ENCODE measurements around the gene C4orf50.
A peak's percentile ranks its signal among the peaks of the same experiment; 100 is the strongest.

The C4orf50 gene

DNA sequence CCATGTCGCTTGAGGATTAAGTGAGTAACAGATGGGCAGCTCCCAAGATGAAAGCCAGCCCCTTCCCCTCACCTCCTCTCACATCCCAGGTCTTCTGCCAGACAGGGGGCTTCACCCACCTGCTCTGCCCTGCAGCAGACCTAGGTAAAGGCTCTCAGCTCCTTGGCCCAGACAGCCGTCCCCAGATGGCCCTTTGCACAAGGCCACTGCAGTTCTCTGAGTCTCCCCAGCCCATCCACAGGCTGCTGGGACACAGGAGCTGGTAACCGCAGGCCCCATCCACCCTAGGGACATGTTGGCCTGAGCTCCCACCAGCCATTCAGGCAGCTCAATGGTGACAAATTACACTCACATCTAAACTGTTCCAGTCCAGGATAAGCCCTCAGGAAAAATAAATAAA, 15.3 kb downstream of the C4orf50 start:
- no peak for DNase-seq (ENCODE audit: extremely low read depth, low read depth)
- TF ChIP-seq, protein P1, sequence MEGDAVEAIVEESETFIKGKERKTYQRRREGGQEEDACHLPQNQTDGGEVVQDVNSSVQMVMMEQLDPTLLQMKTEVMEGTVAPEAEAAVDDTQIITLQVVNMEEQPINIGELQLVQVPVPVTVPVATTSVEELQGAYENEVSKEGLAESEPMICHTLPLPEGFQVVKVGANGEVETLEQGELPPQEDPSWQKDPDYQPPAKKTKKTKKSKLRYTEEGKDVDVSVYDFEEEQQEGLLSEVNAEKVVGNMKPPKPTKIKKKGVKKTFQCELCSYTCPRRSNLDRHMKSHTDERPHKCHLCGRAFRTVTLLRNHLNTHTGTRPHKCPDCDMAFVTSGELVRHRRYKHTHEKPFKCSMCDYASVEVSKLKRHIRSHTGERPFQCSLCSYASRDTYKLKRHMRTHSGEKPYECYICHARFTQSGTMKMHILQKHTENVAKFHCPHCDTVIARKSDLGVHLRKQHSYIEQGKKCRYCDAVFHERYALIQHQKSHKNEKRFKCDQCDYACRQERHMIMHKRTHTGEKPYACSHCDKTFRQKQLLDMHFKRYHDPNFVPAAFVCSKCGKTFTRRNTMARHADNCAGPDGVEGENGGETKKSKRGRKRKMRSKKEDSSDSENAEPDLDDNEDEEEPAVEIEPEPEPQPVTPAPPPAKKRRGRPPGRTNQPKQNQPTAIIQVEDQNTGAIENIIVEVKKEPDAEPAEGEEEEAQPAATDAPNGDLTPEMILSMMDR (IDR thresholded peaks at IDR 0.05; ENCODE audit: low read depth, low read length, missing control alignments), result no peak
- H3K4me3 ChIP-seq (replicated peaks; ENCODE audit: low read depth, low read length), result no peak overlapping the region

DNA sequence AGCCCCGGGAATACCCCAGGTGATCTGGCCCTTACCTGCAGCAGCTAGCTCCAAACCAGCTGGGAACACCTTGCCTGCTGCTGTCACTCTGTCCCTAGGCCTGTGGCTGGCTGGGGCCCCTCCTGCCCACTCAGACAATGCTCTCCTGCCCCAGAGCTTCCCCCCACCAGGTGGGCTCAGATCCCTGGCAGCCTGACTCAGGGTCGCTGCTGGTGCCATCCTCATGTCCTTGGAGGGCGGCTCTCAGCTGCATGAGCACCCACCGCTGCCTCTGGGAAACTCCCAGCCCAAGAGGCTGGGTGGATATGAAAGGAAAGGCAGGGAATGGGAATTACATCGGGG, 15.8 kb downstream of the C4orf50 start:
- no peak overlapping the region for H3K4me3 ChIP-seq (replicated peaks; ENCODE audit: low read depth, low read length)
- no peak for DNase-seq (ENCODE audit: extremely low read depth, low read depth)
- TF ChIP-seq, protein P1 (IDR thresholded peaks at IDR 0.05; ENCODE audit: low read depth, low read length, missing control alignments), result no peak

DNA sequence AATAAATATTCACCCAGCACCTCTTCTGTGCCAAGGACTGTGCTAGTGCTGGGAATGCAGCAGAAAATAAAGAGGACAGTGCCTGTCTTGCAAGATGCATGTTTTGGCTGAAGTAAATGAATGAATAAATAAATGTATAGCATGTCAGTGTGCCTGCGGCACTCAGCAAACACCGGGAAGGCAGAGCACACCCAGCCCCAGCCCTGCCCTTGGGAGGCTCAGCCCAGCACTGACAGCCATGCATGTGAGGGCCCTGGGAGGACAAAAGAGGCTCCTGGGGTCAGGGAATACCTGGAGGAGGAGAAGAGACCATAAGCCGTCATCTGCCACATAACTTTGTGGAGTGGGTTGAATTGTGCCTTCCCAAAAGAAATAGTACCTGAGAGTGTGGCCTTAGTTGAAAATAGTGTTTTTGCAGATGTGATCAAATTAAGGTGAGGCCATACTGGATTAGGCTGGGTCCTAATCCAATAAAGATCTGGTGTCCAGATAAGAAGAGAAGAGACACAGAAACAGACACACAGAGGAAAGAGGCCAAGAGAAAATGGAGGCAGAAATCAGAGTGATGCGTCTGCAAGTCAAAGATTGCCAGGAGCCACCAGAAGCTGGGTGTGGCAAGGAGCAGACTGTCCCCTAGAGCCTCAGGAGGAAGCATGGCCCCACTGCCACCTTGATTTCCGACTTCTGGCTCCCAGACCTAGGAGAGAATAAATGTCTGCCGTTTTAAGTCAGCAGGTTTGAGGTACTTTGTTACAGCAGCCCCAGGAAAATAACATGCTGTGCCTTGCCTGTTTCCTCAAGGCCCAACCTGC, 16.3 kb downstream of the C4orf50 start:
- no peak overlapping the region for H3K4me3 ChIP-seq (replicated peaks; ENCODE audit: low read depth, low read length)
- TF ChIP-seq, protein P1 (IDR thresholded peaks at IDR 0.05; ENCODE audit: low read depth, low read length, missing control alignments), result no peak
- DNase-seq (ENCODE audit: extremely low read depth, low read depth), result no peak

DNA sequence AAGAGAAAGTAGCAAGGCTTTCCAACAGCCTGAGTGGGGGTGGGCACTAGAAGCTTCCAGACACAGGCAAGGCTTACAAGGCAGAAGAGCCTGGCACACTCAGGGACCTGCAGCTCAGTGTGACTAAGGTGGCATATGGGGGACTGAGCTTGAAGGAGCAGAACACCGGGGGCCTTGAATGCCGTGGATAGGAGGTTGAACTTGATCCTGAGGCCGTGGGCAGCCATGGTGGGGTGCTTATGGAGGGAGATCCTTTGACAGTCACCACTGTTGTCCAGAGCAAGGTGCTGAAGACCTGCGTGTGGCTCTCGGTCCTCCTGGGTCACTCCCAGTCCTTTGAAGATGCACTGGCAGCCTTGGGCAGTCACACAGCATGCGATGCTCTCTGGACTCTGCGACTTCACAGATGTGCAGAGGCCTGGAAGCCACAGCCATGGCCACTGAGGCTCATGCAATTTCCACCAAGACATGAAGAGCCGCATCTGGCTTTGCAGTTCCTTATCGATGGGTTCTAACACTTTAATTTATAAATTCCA, 18.3 kb downstream of the C4orf50 start:
- no peak for DNase-seq (ENCODE audit: extremely low read depth, low read depth)
- H3K4me3 ChIP-seq (replicated peaks; ENCODE audit: low read depth, low read length), result no peak overlapping the region
- TF ChIP-seq, protein P1 (IDR thresholded peaks at IDR 0.05; ENCODE audit: low read depth, low read length, missing control alignments), result no peak

DNA sequence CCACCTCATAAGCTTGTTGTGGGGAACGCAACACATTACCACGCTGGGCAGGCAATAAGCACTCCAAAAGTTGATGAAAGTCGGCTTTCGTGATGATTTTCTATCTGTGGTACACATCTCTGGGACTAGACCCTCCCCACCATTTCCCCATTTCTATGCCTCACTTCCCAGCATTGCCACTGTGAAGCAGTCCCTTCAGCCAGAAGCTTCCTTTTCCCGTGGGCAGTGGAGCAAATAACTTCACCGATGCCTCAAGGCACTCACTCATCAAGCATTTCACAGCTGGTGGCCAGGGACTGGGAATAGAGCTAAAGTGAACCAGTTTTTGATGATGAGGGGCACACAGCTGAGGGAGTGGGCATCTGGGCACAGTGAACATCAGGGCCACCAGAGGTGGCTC, 18.9 kb downstream of the C4orf50 start:
- H3K4me3 ChIP-seq (replicated peaks; ENCODE audit: low read depth, low read length), result no peak overlapping the region
- no peak for DNase-seq (ENCODE audit: extremely low read depth, low read depth)
- TF ChIP-seq, protein P1 (IDR thresholded peaks at IDR 0.05; ENCODE audit: low read depth, low read length, missing control alignments), result no peak

DNA sequence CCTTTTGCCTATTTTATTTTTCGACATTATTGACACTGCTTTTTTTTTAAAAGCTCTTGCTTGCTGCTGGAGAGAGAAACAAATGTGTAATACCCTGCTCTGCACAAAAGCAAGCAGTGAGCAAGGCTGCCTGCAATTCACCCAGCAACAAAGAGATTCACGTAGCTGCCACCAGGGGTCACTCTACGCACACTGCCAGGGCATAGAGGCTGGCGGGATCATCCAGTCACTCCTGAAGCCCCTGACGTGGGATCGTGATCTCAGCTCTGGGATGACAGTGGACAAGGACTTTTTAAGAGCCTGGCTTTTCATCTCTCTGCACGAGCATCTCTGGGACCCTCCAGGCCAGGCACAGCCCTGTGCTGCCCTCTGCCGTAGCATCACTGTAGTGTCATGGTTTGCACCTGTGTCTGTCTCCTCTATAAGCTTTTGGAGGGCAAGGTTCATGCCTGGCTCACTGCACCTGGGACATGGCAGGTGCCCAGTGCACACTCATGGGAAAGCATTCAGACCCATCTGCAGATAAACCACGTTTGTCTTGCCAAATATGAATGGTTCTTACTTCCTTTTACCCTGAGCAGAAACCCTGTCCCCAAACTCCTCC, 19.8 kb downstream of the C4orf50 start:
- TF ChIP-seq, protein P1 (IDR thresholded peaks at IDR 0.05; ENCODE audit: low read depth, low read length, missing control alignments), result peak; percentile 97
- DNase-seq (ENCODE audit: extremely low read depth, low read depth), result peak; percentile 29
- H3K4me3 ChIP-seq (replicated peaks; ENCODE audit: low read depth, low read length), result no peak overlapping the region

All from HFF-Myc (cell line).